K562 (cell line): ENCODE measurements around the gene CD3D. TPM values are rescaled to one million over a fixed set of nuclear protein-coding genes. Genes with fewer than 3 reads are reported as not detected.

Experiments used
- HNRNPH1 ChIP-seq: fragments of 200-400 bp; formaldehyde crosslinking; optimal IDR thresholded peaks from 2 replicates; pipeline ENCODE3; 2017; ENCODE audit warnings: low read depth, mild to moderate bottlenecking, low read length, moderate library complexity
- PRPF4 ChIP-seq: fragments of 200-400 bp; formaldehyde crosslinking; IDR thresholded peaks from one replicate; pipeline ENCODE4 v1.6.1; 2017; ENCODE audit warnings: low read length, low read depth, mild to moderate bottlenecking; ENCODE audit not compliant: insufficient read depth, poor library complexity, severe bottlenecking
- RHOXF2B ChIP-seq: fragments of 250-450 bp; sonication (Bioruptor Pico); conservative IDR thresholded peaks from 2 replicates; pipeline ENCODE4 v1.5.1; 2021
- SMARCA4 ChIP-seq: fragments of 450-650 bp; IDR thresholded peaks from 2 replicates; pipeline ENCODE4 v1.6.1; 2016
- SRSF3 ChIP-seq: fragments of 200-400 bp; formaldehyde crosslinking; IDR thresholded peaks from 2 replicates; pipeline ENCODE4 v1.6.1; 2016; ENCODE audit warnings: mild to moderate bottlenecking, low read length, moderate library complexity; ENCODE audit not compliant: insufficient read depth
- SUPT5H ChIP-seq: fragments of 450-650 bp; IDR thresholded peaks from 2 replicates; pipeline ENCODE4 v1.6.1; 2016
- ZNF407 ChIP-seq: fragments of 450-650 bp; IDR thresholded peaks from 2 replicates; pipeline ENCODE4 v1.6.1; 2016; ENCODE audit warnings: low read depth
- polyA plus RNA-seq, 8 experiments: library from polyadenylated mRNA; depleted of rRNA in 4 of 8; stranded (reverse) in 5 of 8; unstranded in 3 of 8; fragments of >200 nt; fragmentation: Nextera tagmentation in 2 of 8; fragmentation: Illumina TruSeq in 1 of 8; extraction: Ambion mirVana in 2 of 8; extraction: Trizol in 1 of 8; gene quantifications; 2 replicates each; pipeline versions ENCODE4 v1.2.1 to v1.2.3, GENCODE V29; 2011 to 2014; ENCODE audit warnings: inconsistent platforms in 1 of 8, missing spikeins in 1 of 8
- total RNA-seq, 7 experiments: library from RNA; depleted of rRNA in 6 of 7; stranded (reverse); fragments of >200 nt in 6 of 7; fragmentation: Illumina TruSeq in 2 of 7; extraction: Trizol in 2 of 7; gene quantifications; 2 replicates each; pipeline versions ENCODE4 v1.2.1 to v1.2.3, GENCODE V29; 2011 to 2021; ENCODE audit warnings: low replicate concordance in 1 of 7
- TF ChIP-seq, protein P1 (sequence below): fragments of 150-350 bp; IDR thresholded peaks from 2 replicates; pipeline ENCODE4 v1.6.1; 2014; ENCODE audit warnings: low read depth, mild to moderate bottlenecking, low read length, borderline replicate concordance

Gene CD3D
- total and polyA plus RNA-seq, 9 of the 15 experiments (the other 6 are each of a cell fraction or from before 2014, with no cell fraction given), result 36.2 to 238 (median 67.1) TPM

- TF ChIP-seq, protein P1, sequence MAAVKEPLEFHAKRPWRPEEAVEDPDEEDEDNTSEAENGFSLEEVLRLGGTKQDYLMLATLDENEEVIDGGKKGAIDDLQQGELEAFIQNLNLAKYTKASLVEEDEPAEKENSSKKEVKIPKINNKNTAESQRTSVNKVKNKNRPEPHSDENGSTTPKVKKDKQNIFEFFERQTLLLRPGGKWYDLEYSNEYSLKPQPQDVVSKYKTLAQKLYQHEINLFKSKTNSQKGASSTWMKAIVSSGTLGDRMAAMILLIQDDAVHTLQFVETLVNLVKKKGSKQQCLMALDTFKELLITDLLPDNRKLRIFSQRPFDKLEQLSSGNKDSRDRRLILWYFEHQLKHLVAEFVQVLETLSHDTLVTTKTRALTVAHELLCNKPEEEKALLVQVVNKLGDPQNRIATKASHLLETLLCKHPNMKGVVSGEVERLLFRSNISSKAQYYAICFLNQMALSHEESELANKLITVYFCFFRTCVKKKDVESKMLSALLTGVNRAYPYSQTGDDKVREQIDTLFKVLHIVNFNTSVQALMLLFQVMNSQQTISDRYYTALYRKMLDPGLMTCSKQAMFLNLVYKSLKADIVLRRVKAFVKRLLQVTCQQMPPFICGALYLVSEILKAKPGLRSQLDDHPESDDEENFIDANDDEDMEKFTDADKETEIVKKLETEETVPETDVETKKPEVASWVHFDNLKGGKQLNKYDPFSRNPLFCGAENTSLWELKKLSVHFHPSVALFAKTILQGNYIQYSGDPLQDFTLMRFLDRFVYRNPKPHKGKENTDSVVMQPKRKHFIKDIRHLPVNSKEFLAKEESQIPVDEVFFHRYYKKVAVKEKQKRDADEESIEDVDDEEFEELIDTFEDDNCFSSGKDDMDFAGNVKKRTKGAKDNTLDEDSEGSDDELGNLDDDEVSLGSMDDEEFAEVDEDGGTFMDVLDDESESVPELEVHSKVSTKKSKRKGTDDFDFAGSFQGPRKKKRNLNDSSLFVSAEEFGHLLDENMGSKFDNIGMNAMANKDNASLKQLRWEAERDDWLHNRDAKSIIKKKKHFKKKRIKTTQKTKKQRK, result no peak
- TF ChIP-seq ZNF407 (no peak), PRPF4 (no peak), HNRNPH1 (no peak), SRSF3 (no peak), RHOXF2B (no peak), SUPT5H (no peak), SMARCA4 (no peak)
- TF ChIP-seq, all 486 proteins: peak for 0
Measured at GRCh38 chr11:118370774-118371173, 28.3 kb upstream of the CD3D start (continued).
